K562 (cell line): ENCODE data around the gene TRPV5. TPM values are rescaled to one million over a fixed set of nuclear protein-coding genes. Genes with fewer than 3 reads are reported as not detected.

Source experiments
- CBX3 ChIP-seq, 2 experiments: IDR thresholded peaks; 1 replicate in 1 of 2; 2 replicates in 1 of 2; pipeline ENCODE4 v1.6.1; 2012; ENCODE audit warnings: inconsistent platforms in 2 of 2, low read length in 2 of 2, borderline replicate concordance in 1 of 2, control low read depth in 1 of 2
- CREM ChIP-seq: IDR thresholded peaks from 2 replicates; pipeline ENCODE4 v1.6.1; 2014; ENCODE audit warnings: antibody characterized with exemption, low read depth
- CTBP1 ChIP-seq: fragments of 450-650 bp; IDR thresholded peaks from 2 replicates; pipeline ENCODE4 v1.6.1; 2016; ENCODE audit warnings: borderline replicate concordance
- L3MBTL2 ChIP-seq: fragments of 450-650 bp; IDR thresholded peaks from 2 replicates; pipeline ENCODE4 v1.6.1; 2016; ENCODE audit warnings: mild to moderate bottlenecking, moderate library complexity
- MYC ChIP-seq, 2 experiments: fragments of 250-450 bp in 1 of 2; sonication (Bioruptor Pico) in 1 of 2; IDR thresholded peaks; 2 replicates each; pipeline versions ENCODE4 v1.5.1 to v1.6.1; 2012 to 2021; ENCODE audit warnings: low read depth in 2 of 2, borderline replicate concordance in 1 of 2, improper control_type of control experiment in 1 of 2, low read length in 1 of 2, mild to moderate bottlenecking in 1 of 2, moderate library complexity in 1 of 2
- RAD51 ChIP-seq: fragments of 450-650 bp; IDR thresholded peaks from 2 replicates; pipeline ENCODE4 v1.7.1; 2016; ENCODE audit warnings: low read depth, mild to moderate bottlenecking, borderline replicate concordance
- RCOR1 ChIP-seq, 2 experiments: IDR thresholded peaks; 2 replicates each; pipeline ENCODE4 v1.6.1; 2012; ENCODE audit warnings: low read depth in 2 of 2, low read length in 2 of 2, borderline replicate concordance in 1 of 2, improper control_type of control experiment in 1 of 2
- YY1 ChIP-seq, 3 experiments: IDR thresholded peaks; 2 replicates each; pipeline ENCODE4 v1.6.1; 2011; ENCODE audit warnings: low read length in 2 of 3, mild to moderate bottlenecking in 2 of 3, moderate library complexity in 2 of 3, borderline replicate concordance in 1 of 3, control low read depth in 1 of 3, low read depth in 1 of 3; ENCODE audit not compliant: insufficient read depth in 3 of 3, insufficient replicate concordance in 2 of 3, control insufficient read depth in 1 of 3, insufficient read length in 1 of 3; ENCODE audit errors: extremely low read depth in 1 of 3
- ZNF197 ChIP-seq: fragments of 200-800 bp; sonication (Bioruptor generic); IDR thresholded peaks from 2 replicates; pipeline ENCODE4 v1.6.1; 2016; ENCODE audit warnings: low read depth, missing genetic modification characterization, missing compliant biosample characterization
- polyA plus RNA-seq, 8 experiments: library from polyadenylated mRNA; depleted of rRNA in 4 of 8; stranded (reverse) in 5 of 8; unstranded in 3 of 8; fragments of >200 nt; fragmentation: Nextera tagmentation in 2 of 8; fragmentation: Illumina TruSeq in 1 of 8; extraction: Ambion mirVana in 2 of 8; extraction: Trizol in 1 of 8; gene quantifications; 2 replicates each; pipeline versions ENCODE4 v1.2.1 to v1.2.3, GENCODE V29; 2011 to 2014; ENCODE audit warnings: inconsistent platforms in 1 of 8, missing spikeins in 1 of 8
- total RNA-seq, 7 experiments: library from RNA; depleted of rRNA in 6 of 7; stranded (reverse); fragments of >200 nt in 6 of 7; fragmentation: Illumina TruSeq in 2 of 7; extraction: Trizol in 2 of 7; gene quantifications; 2 replicates each; pipeline versions ENCODE4 v1.2.1 to v1.2.3, GENCODE V29; 2011 to 2021; ENCODE audit warnings: low replicate concordance in 1 of 7
- TF ChIP-seq, protein P1 (sequence below): IDR thresholded peaks from 2 replicates; pipeline ENCODE4 v1.6.1; 2012; ENCODE audit warnings: low read depth, low read length, improper control_type of control experiment, borderline replicate concordance
- TF ChIP-seq, protein P2 (sequence below): fragments of 450-650 bp; IDR thresholded peaks from 2 replicates; pipeline ENCODE4 v1.6.1; 2016; ENCODE audit warnings: mild to moderate bottlenecking, moderate library complexity
- TF ChIP-seq, protein P3 (sequence below): sonication (generic); formaldehyde crosslinking; IDR thresholded peaks from 2 replicates; pipeline ENCODE4 v1.5.0; 2020; ENCODE audit warnings: missing genetic modification reagents

Gene TRPV5
- total and polyA plus RNA-seq, 9 of the 15 experiments (the other 6 are each of a cell fraction or from before 2014, with no cell fraction given), result not detected

DNA sequence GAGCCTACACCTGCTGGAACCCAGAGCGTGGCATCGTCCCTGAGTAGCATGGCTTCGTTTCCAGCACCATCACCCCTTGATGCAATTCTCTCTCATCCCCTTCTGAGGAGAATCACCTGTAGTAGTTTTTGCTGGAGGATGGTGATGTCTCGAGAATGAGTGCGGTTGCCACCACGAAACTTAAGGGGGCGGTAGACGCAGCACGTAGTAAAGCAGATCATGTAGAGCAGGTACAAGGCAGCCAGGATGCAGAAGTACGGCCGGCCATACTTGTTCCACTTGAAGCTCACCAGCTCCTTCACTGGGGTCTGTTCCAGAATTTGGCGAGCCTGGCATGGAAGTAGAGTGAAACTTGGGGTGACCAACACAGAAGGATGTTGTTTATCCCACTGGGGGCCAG, 8.1 kb downstream of the TRPV5 start (continued):
- TF ChIP-seq, protein P1, sequence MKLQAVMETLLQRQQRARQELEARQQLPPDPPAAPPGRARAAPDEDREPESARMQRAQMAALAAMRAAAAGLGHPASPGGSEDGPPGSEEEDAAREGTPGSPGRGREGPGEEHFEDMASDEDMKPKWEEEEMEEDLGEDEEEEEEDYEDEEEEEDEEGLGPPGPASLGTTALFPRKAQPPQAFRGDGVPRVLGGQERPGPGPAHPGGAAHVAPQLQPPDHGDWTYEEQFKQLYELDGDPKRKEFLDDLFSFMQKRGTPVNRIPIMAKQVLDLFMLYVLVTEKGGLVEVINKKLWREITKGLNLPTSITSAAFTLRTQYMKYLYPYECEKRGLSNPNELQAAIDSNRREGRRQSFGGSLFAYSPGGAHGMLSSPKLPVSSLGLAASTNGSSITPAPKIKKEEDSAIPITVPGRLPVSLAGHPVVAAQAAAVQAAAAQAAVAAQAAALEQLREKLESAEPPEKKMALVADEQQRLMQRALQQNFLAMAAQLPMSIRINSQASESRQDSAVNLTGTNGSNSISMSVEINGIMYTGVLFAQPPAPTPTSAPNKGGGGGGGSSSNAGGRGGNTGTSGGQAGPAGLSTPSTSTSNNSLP, result no peak
- TF ChIP-seq CTBP1 (0 out of 2 replicates have a peak, but pooled peaks have one; percentile 21), RAD51 (peak; percentile 18; the same call in 1 of the 2 replicates), CREM (0 out of 2 replicates have a peak, but pooled peaks have one; percentile 30), L3MBTL2 (peak; percentile 80), YY1 (IDR thresholded peaks at IDR 0.05; ENCODE audit: borderline replicate concordance in 1 of 3, control insufficient read depth in 1 of 3, extremely low read depth in 1 of 3, insufficient read depth in 3 of 3, insufficient read length in 1 of 3, insufficient replicate concordance in 2 of 3, low read depth in 1 of 3, low read length in 2 of 3) (peak in 1 of 3 experiments; percentile 52), MYC (IDR thresholded peaks at IDR 0.05; ENCODE audit: low read depth, low read length) (peak; percentile 78), MYC (CRISPR knock-in tag; IDR thresholded peaks at IDR 0.05; ENCODE audit: borderline replicate concordance, low read depth) (no peak), RCOR1 (IDR thresholded peaks at IDR 0.05; ENCODE audit: borderline replicate concordance in 1 of 2, low read depth in 2 of 2, low read length in 2 of 2) (peak in 1 of 2 experiments; percentile 33; a peak in 1 of 4 replicates), CBX3 (IDR thresholded peaks at IDR 0.05; ENCODE audit: borderline replicate concordance in 1 of 2, low read length in 2 of 2) (peak in 1 of 2 experiments; percentile 53; a peak in 1 of 3 replicates), ZNF197 (CRISPR knock-in tag) (no peak)
- TF ChIP-seq, protein P2, sequence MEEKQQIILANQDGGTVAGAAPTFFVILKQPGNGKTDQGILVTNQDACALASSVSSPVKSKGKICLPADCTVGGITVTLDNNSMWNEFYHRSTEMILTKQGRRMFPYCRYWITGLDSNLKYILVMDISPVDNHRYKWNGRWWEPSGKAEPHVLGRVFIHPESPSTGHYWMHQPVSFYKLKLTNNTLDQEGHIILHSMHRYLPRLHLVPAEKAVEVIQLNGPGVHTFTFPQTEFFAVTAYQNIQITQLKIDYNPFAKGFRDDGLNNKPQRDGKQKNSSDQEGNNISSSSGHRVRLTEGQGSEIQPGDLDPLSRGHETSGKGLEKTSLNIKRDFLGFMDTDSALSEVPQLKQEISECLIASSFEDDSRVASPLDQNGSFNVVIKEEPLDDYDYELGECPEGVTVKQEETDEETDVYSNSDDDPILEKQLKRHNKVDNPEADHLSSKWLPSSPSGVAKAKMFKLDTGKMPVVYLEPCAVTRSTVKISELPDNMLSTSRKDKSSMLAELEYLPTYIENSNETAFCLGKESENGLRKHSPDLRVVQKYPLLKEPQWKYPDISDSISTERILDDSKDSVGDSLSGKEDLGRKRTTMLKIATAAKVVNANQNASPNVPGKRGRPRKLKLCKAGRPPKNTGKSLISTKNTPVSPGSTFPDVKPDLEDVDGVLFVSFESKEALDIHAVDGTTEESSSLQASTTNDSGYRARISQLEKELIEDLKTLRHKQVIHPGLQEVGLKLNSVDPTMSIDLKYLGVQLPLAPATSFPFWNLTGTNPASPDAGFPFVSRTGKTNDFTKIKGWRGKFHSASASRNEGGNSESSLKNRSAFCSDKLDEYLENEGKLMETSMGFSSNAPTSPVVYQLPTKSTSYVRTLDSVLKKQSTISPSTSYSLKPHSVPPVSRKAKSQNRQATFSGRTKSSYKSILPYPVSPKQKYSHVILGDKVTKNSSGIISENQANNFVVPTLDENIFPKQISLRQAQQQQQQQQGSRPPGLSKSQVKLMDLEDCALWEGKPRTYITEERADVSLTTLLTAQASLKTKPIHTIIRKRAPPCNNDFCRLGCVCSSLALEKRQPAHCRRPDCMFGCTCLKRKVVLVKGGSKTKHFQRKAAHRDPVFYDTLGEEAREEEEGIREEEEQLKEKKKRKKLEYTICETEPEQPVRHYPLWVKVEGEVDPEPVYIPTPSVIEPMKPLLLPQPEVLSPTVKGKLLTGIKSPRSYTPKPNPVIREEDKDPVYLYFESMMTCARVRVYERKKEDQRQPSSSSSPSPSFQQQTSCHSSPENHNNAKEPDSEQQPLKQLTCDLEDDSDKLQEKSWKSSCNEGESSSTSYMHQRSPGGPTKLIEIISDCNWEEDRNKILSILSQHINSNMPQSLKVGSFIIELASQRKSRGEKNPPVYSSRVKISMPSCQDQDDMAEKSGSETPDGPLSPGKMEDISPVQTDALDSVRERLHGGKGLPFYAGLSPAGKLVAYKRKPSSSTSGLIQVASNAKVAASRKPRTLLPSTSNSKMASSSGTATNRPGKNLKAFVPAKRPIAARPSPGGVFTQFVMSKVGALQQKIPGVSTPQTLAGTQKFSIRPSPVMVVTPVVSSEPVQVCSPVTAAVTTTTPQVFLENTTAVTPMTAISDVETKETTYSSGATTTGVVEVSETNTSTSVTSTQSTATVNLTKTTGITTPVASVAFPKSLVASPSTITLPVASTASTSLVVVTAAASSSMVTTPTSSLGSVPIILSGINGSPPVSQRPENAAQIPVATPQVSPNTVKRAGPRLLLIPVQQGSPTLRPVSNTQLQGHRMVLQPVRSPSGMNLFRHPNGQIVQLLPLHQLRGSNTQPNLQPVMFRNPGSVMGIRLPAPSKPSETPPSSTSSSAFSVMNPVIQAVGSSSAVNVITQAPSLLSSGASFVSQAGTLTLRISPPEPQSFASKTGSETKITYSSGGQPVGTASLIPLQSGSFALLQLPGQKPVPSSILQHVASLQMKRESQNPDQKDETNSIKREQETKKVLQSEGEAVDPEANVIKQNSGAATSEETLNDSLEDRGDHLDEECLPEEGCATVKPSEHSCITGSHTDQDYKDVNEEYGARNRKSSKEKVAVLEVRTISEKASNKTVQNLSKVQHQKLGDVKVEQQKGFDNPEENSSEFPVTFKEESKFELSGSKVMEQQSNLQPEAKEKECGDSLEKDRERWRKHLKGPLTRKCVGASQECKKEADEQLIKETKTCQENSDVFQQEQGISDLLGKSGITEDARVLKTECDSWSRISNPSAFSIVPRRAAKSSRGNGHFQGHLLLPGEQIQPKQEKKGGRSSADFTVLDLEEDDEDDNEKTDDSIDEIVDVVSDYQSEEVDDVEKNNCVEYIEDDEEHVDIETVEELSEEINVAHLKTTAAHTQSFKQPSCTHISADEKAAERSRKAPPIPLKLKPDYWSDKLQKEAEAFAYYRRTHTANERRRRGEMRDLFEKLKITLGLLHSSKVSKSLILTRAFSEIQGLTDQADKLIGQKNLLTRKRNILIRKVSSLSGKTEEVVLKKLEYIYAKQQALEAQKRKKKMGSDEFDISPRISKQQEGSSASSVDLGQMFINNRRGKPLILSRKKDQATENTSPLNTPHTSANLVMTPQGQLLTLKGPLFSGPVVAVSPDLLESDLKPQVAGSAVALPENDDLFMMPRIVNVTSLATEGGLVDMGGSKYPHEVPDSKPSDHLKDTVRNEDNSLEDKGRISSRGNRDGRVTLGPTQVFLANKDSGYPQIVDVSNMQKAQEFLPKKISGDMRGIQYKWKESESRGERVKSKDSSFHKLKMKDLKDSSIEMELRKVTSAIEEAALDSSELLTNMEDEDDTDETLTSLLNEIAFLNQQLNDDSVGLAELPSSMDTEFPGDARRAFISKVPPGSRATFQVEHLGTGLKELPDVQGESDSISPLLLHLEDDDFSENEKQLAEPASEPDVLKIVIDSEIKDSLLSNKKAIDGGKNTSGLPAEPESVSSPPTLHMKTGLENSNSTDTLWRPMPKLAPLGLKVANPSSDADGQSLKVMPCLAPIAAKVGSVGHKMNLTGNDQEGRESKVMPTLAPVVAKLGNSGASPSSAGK, result peak; percentile 72
- TF ChIP-seq, protein P3, sequence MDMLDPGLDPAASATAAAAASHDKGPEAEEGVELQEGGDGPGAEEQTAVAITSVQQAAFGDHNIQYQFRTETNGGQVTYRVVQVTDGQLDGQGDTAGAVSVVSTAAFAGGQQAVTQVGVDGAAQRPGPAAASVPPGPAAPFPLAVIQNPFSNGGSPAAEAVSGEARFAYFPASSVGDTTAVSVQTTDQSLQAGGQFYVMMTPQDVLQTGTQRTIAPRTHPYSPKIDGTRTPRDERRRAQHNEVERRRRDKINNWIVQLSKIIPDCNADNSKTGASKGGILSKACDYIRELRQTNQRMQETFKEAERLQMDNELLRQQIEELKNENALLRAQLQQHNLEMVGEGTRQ (CRISPR knock-in tag), result peak; percentile 72
